GM23338 (cell line): Measurements from ENCODE around the gene GRAMD1B. TPM values are rescaled to one million over a fixed set of nuclear protein-coding genes. Genes with fewer than 3 reads are reported as not detected.

Experiments used
- ATAC-seq: fragments of 200-7000 bp; cut with Tn5 transposase; 3 replicates; pipeline ENCODE4 v1.9.1; 2020
- DNase-seq: peaks from one replicate; pipeline ENCODE4 v3.0.0-alpha.2; 2015; ENCODE audit warnings: low spot score
- H2AFZ ChIP-seq: fragments of 200-600 bp; sonication (generic); 2 replicates; pipeline ENCODE4 v1.8.0; 2016; ENCODE audit warnings: antibody characterized with exemption, mild to moderate bottlenecking, moderate library complexity
- H3F3A ChIP-seq: fragments of 200-600 bp; sonication (generic); replicated peaks from 2 replicates; pipeline ENCODE4 v1.8.0; 2017; ENCODE audit warnings: antibody characterized with exemption, mixed run types, low read depth
- H3K27ac ChIP-seq: fragments of 200-600 bp; sonication (generic); 2 replicates; pipeline ENCODE4 v1.6.1; 2016; ENCODE audit warnings: low read depth
- H3K27me3 ChIP-seq: fragments of 200-600 bp; sonication (generic); 2 replicates; pipeline ENCODE4 v1.8.0; 2016; ENCODE audit warnings: mild to moderate bottlenecking, mixed run types, moderate library complexity; ENCODE audit not compliant: insufficient read depth
- H3K36me3 ChIP-seq: fragments of 200-600 bp; sonication (generic); 2 replicates; pipeline ENCODE4 v1.8.0; 2016; ENCODE audit warnings: mild to moderate bottlenecking; ENCODE audit not compliant: insufficient read depth
- H3K4me1 ChIP-seq: fragments of 200-600 bp; sonication (generic); 2 replicates; pipeline ENCODE4 v1.8.0; 2016; ENCODE audit warnings: mild to moderate bottlenecking, moderate library complexity; ENCODE audit not compliant: insufficient read depth
- H3K4me2 ChIP-seq: fragments of 200-600 bp; sonication (generic); 2 replicates; pipeline ENCODE4 v1.7.1; 2017; ENCODE audit warnings: mixed run types
- H3K4me3 ChIP-seq: fragments of 200-600 bp; sonication (generic); 2 replicates; pipeline ENCODE4 v1.6.1; 2016; ENCODE audit warnings: mixed run types
- H3K79me2 ChIP-seq: fragments of 200-600 bp; sonication (generic); replicated peaks from 2 replicates; pipeline ENCODE4 v1.8.0; 2017; ENCODE audit warnings: mild to moderate bottlenecking; ENCODE audit not compliant: insufficient read depth
- H3K9me2 ChIP-seq: fragments of 200-600 bp; sonication (generic); 2 replicates; pipeline ENCODE4 v1.8.0; 2017; ENCODE audit not compliant: insufficient read depth
- H4K20me1 ChIP-seq: fragments of 200-600 bp; sonication (generic); replicated peaks from 2 replicates; pipeline ENCODE4 v1.8.0; 2017; ENCODE audit warnings: mild to moderate bottlenecking; ENCODE audit not compliant: insufficient read depth
- H3K27ac Mint-ChIP-seq: 2 replicates; pipeline ENCODE4 v1.8.0; 2020; ENCODE audit warnings: inconsistent platforms, mild to moderate bottlenecking, moderate library complexity, mixed read lengths
- H3K27me3 Mint-ChIP-seq: 3 replicates; pipeline ENCODE4 v1.8.0; 2022; ENCODE audit warnings: low read depth, mild to moderate bottlenecking, moderate library complexity, mixed read lengths, inconsistent platforms; ENCODE audit not compliant: insufficient read depth, poor library complexity
- H3K36me3 Mint-ChIP-seq: 3 replicates; pipeline ENCODE4 v1.8.0; 2021; ENCODE audit warnings: low read depth, mild to moderate bottlenecking, inconsistent platforms, moderate library complexity, mixed read lengths
- H3K4me1 Mint-ChIP-seq: 3 replicates; pipeline ENCODE4 v1.8.0; 2020; ENCODE audit warnings: mild to moderate bottlenecking, inconsistent platforms, mixed read lengths
- H3K4me3 Mint-ChIP-seq: 3 replicates; pipeline ENCODE4 v1.8.0; 2021; ENCODE audit warnings: moderate library complexity, mild to moderate bottlenecking, inconsistent platforms, mixed read lengths
- H3K9me3 Mint-ChIP-seq: 3 replicates; pipeline ENCODE4 v1.8.0; 2020; ENCODE audit warnings: moderate library complexity, mild to moderate bottlenecking, inconsistent platforms, mixed read lengths
- CREB1 ChIP-seq: fragments of 250-450 bp; sonication (Bioruptor Pico); IDR thresholded peaks from 2 replicates; pipeline ENCODE4 v1.5.0; 2020; ENCODE audit warnings: low read depth, mild to moderate bottlenecking, moderate library complexity
- CTCF ChIP-seq, 2 experiments: fragments of 200-600 bp in 1 of 2; sonication (generic) in 1 of 2; conservative IDR thresholded peaks; 2 replicates each; pipeline versions ENCODE4 v1.5.1 to v1.6.1; 2016 to 2017; ENCODE audit warnings: antibody characterized with exemption in 2 of 2, low read depth in 2 of 2, mild to moderate bottlenecking in 2 of 2, moderate library complexity in 1 of 2
- ETS1 ChIP-seq: IDR thresholded peaks from 2 replicates; pipeline ENCODE4 v1.6.1; 2016; ENCODE audit warnings: antibody characterized with exemption
- EZH2 ChIP-seq: fragments of 200-600 bp; sonication (generic); IDR thresholded peaks from one replicate; pipeline ENCODE4 v1.8.0; 2017; ENCODE audit warnings: antibody characterized with exemption, mild to moderate bottlenecking, low read depth; ENCODE audit not compliant: unreplicated experiment
- NANOG ChIP-seq: IDR thresholded peaks from 2 replicates; pipeline ENCODE4 v1.6.1; 2016; ENCODE audit warnings: antibody characterized with exemption, borderline replicate concordance
- POLR2AphosphoS5 ChIP-seq: IDR thresholded peaks from 2 replicates; pipeline ENCODE4 v1.6.1; 2016; ENCODE audit warnings: antibody characterized with exemption, low read depth
- REST ChIP-seq: IDR thresholded peaks from one replicate; pipeline ENCODE4 v1.6.1; 2018; ENCODE audit warnings: antibody characterized with exemption; ENCODE audit not compliant: unreplicated experiment
- ZNF331 ChIP-seq: fragments of 250-450 bp; sonication (Bioruptor Pico); IDR thresholded peaks from 2 replicates; pipeline ENCODE4 v1.5.0; 2020; ENCODE audit warnings: low read depth, mild to moderate bottlenecking, moderate library complexity
- polyA plus RNA-seq: library from polyadenylated mRNA; unstranded; fragments of >200 nt; fragmentation: Nextera tagmentation; extraction: Ambion mirVana; gene quantifications from 2 replicates; pipeline ENCODE4 v1.2.1, GENCODE V29; 2016
- total RNA-seq: library from RNA; depleted of rRNA; stranded (reverse); fragments of >200 nt; shearing (Covaris generic); gene quantifications from 2 replicates; pipeline ENCODE4 v1.2.3, GENCODE V29; 2014

GRAMD1B gene
- total and polyA plus RNA-seq, 2 experiments from 2014 or later = 3.7 to 24.3 TPM

- H3K27me3 Mint-ChIP-seq = peaks cover 2% of the 10 kb centered on the region
- H3K9me3 Mint-ChIP-seq = no peaks in the 10 kb centered on the region
- DNase-seq = peak; percentile 72
- H3K4me1 Mint-ChIP-seq = peaks cover 44% of the 10 kb centered on the region
- no peaks in the 10 kb centered on the region for H3K9me2 ChIP-seq
- H2AFZ ChIP-seq = no peak overlapping the region
- H3K4me3 ChIP-seq = no peak overlapping the region
- peak; percentile 81 for ATAC-seq
- H3K4me2 ChIP-seq = peak overlapping the region; percentile 25; the same call in 1 of the 2 replicates
- no peaks in the 10 kb centered on the region for H3K36me3 ChIP-seq
- peak overlapping the region; percentile 88 for H3K27ac ChIP-seq
- TF ChIP-seq ZNF331 (no peak), EZH2 (no peak), ETS1 (no peak), REST (no peak), POLR2AphosphoS5 (no peak), CTCF (conservative IDR thresholded peaks at IDR 0.05; ENCODE audit: low read depth in 2 of 2) (no peak), NANOG (no peak), CREB1 (CRISPR knock-in tag) (no peak)
- peaks cover 22% of the 10 kb centered on the region for H3K4me1 ChIP-seq
- H3K27ac Mint-ChIP-seq = peak overlapping the region; percentile 72; the same call in 1 of the 2 replicates
- H3K36me3 Mint-ChIP-seq = no peaks in the 10 kb centered on the region
- no peaks in the 10 kb centered on the region for H3K27me3 ChIP-seq
- H3F3A ChIP-seq = 0 out of 2 replicates have a peak, but pooled peaks cover 3% of the 10 kb centered on the region
- no peaks in the 10 kb centered on the region for H4K20me1 ChIP-seq
- H3K79me2 ChIP-seq = no peaks in the 10 kb centered on the region
- no peak overlapping the region for H3K4me3 Mint-ChIP-seq
Observed at GRCh38 chr11:123494195-123495050, 64.4 kb downstream of the GRAMD1B start.
